ENCODE data around the gene TLL1.

GRCh38 chr4:166091146-166091545 is 218.1 kb downstream of the TLL1 start:
- TF ChIP-seq SRF (IDR thresholded peaks at IDR 0.05; ENCODE audit: low read depth) (no peak), CTCF (IDR thresholded peaks at IDR 0.05 in 2 of 3, conservative IDR thresholded peaks at IDR 0.05 in 1 of 3; ENCODE audit: borderline replicate concordance in 1 of 3, insufficient read depth in 1 of 3, low read depth in 2 of 3, low read length in 2 of 3) (no peak), MAX (IDR thresholded peaks at IDR 0.05) (no peak), CBX3 (IDR thresholded peaks at IDR 0.05; ENCODE audit: low read depth) (no peak), EZH2 (IDR thresholded peaks at IDR 0.05) (no peak), POLR2A (IDR thresholded peaks at IDR 0.05; ENCODE audit: borderline replicate concordance, extremely low read depth, insufficient read depth, insufficient read length) (no peak), REST (IDR thresholded peaks at IDR 0.05; ENCODE audit: low read depth) (no peak)

All from HCT116 (cell line).